Tibial nerve (tissue), 3 donors: ENCODE data around the gene SYT1.

ENCODE experiments used
- POLR2A ChIP-seq, 2 donors: fragments of 450-650 bp; IDR thresholded peaks; one replicate each; pipeline ENCODE4 v1.6.1; 2017; ENCODE audit warnings: antibody characterized with exemption in 2 of 2, mild to moderate bottlenecking in 2 of 2, moderate library complexity in 2 of 2
- TF ChIP-seq, protein P1 (sequence below), 5 experiments: fragments of 200-600 bp in 3 of 5; fragments of 450-650 bp in 2 of 5; sonication (generic) in 3 of 5; IDR thresholded peaks; one replicate each; pipeline ENCODE4 v1.5.1; 2016 to 2019; ENCODE audit warnings: antibody characterized with exemption in 5 of 5, mild to moderate bottlenecking in 3 of 5, moderate library complexity in 2 of 5

DNA sequence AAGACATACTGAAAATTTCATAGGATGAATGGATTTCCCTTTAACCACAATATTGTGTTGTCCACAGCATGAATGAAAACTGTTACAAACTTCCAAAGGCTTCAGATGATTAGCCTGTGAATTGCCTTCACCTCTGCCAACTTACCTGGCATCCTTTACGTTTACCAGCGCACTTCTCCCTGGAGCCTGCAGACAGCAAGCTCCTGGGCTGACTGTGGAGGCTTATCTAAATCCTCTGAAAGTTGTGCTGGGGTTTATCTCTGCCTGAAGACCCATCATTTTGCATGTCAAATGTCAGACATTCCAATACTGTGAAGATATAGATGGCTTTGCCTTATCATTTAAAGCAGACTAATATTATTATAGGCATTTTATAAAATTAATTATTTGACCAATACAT, 403.0 kb downstream of the SYT1 start:
- TF ChIP-seq, protein P1, sequence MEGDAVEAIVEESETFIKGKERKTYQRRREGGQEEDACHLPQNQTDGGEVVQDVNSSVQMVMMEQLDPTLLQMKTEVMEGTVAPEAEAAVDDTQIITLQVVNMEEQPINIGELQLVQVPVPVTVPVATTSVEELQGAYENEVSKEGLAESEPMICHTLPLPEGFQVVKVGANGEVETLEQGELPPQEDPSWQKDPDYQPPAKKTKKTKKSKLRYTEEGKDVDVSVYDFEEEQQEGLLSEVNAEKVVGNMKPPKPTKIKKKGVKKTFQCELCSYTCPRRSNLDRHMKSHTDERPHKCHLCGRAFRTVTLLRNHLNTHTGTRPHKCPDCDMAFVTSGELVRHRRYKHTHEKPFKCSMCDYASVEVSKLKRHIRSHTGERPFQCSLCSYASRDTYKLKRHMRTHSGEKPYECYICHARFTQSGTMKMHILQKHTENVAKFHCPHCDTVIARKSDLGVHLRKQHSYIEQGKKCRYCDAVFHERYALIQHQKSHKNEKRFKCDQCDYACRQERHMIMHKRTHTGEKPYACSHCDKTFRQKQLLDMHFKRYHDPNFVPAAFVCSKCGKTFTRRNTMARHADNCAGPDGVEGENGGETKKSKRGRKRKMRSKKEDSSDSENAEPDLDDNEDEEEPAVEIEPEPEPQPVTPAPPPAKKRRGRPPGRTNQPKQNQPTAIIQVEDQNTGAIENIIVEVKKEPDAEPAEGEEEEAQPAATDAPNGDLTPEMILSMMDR (IDR thresholded peaks at IDR 0.05) = no peak
- no peak for TF ChIP-seq POLR2A (IDR thresholded peaks at IDR 0.05)
